ENCODE results near the gene ITGB2.

- TF ChIP-seq CTCF (conservative IDR thresholded peaks at IDR 0.05; ENCODE audit: low read length) (no peak), EZH2phosphoT487 (IDR thresholded peaks at IDR 0.05; ENCODE audit: borderline replicate concordance) (no peak)
These were observed 39.4 kb downstream of the ITGB2 start for GRCh38 chr21:44881198-44881872.

Measured in Loucy (cell line).